HUDEP-2 (cell line): ENCODE results near the gene KMT2E.
"Not testable (repeated sequence)": the region's sequence is repeated elsewhere in the genome, so short reads cannot be mapped to it uniquely, and the experiment has no call there.

Experiments
- DNase-seq, 76 experiments: peaks; one replicate each; lab custom pipeline; 2025; ENCODE audit not compliant: unreplicated experiment in 76 of 76; lab: John Stamatoyannopoulos, UW

The KMT2E gene

GRCh38 chr7:104981672-104982037 is 32.4 kb upstream of the KMT2E start:
- DNase-seq = no peak

- DNase-seq = peak in 1 of 76 experiments; percentile 19
These were observed 31.5 kb upstream of the KMT2E start for GRCh38 chr7:104982308-104983075.

GRCh38 chr7:104983076-104983577 is 30.9 kb upstream of the KMT2E start:
- no peak for DNase-seq

GRCh38 chr7:104983578-104984539 is 30.1 kb upstream of the KMT2E start:
- peak in 74 of 76 experiments; percentile 30 to 89 (median 76) for DNase-seq

GRCh38 chr7:104984585-104985258 is 29.3 kb upstream of the KMT2E start:
- DNase-seq = peak in 1 of 76 experiments; percentile 12

GRCh38 chr7:104985259-104985617 is 28.8 kb upstream of the KMT2E start:
- no peak for DNase-seq

- DNase-seq = no peak
These were observed 27.3 kb upstream of the KMT2E start for GRCh38 chr7:104986628-104987259.

GRCh38 chr7:104987403-104987802 is 26.6 kb upstream of the KMT2E start:
- DNase-seq = not testable (repeated sequence)

GRCh38 chr7:104990983-104991382 is 23.0 kb upstream of the KMT2E start:
- no peak for DNase-seq

- no peak for DNase-seq
These were observed 21.7 kb upstream of the KMT2E start for GRCh38 chr7:104992306-104992705.

- DNase-seq = no peak
These were observed 20.7 kb upstream of the KMT2E start for GRCh38 chr7:104993217-104993862.

GRCh38 chr7:104998040-104998752 is 15.8 kb upstream of the KMT2E start:
- no peak for DNase-seq

- no peak for DNase-seq
These were observed 13.8 kb upstream of the KMT2E start for GRCh38 chr7:105000200-105000599.

GRCh38 chr7:105000927-105001336 is 13.1 kb upstream of the KMT2E start:
- DNase-seq = no peak

GRCh38 chr7:105001652-105002184 is 12.3 kb upstream of the KMT2E start:
- DNase-seq = no peak

- peak in 27 of 76 experiments; percentile 3 to 55 (median 23) for DNase-seq
These were observed 10.7 kb upstream of the KMT2E start for GRCh38 chr7:105003275-105003674.

- no peak for DNase-seq
These were observed 10.0 kb upstream of the KMT2E start for GRCh38 chr7:105003872-105004510.

GRCh38 chr7:105005006-105005405 is 9.0 kb upstream of the KMT2E start:
- DNase-seq = not testable (repeated sequence)

- DNase-seq = not testable (repeated sequence)
These were observed 8.5 kb upstream of the KMT2E start for GRCh38 chr7:105005486-105005885.
